NCI-H446 treated with DMSO at 0.1 percent for 48 hours (cell line): ENCODE results near the gene GNG12.

Experiments
- DNase-seq: peaks from one replicate; lab custom pipeline; 2025; lab: John Stamatoyannopoulos, UW

GNG12 gene

DNA sequence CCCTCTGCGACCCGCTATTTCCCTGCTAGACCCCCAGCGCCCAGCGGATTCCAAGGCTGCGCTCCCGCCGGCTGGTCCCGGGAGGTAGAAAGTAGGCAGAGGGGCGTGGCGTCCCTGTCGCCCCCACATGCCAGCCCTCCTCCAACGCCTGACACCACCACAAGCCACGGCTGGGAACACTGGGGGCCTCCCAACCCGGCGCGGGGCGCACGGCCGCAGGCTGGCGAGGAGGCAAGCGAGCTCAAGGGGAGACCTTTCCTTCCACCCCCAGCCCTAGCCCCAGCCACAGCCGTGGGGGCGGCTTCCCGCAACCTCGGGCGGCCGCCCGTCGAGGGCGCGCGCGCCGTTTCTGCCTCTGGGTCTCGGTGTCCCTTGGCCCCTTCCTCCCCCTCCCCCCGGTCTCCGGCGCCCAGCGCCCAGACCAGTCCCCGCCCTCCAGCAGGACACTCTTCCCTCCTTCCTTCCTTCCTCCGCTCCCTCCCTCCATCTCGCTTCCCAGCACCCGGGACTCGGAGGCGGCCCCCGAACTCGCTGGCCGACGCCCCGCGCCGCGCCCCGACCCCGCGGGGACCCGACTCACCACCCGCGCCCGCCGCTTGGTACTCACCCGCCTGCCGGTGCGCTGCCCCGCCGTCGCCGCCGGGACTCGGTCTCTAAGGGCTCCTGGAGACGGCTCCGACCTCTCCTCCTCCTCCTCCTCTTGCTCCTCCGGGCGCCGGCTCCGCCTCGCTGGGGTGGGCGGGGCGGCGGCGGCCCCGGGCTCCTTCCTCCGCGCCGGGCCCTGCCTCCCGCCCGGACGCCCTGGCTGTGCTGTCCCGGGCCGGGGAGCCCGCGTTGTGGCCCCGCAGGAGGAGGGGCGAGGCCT lies at the start of gene GNG12:
Gene GNG12, minus strand, starts transcription at position 731 of the 865 bp plus-strand sequence. CDS start 125,781 bp downstream, outside the sequence.
- no peak for DNase-seq

GRCh38 chr1:67882196-67882958 lies 49.1 kb upstream of the GNG12 start:
- no peak for DNase-seq

GRCh38 chr1:67880056-67880601 lies 46.9 kb upstream of the GNG12 start:
- DNase-seq = peak; percentile 84

- no peak for DNase-seq
These were observed 46.2 kb upstream of the GNG12 start for GRCh38 chr1:67879485-67879884.

DNA sequence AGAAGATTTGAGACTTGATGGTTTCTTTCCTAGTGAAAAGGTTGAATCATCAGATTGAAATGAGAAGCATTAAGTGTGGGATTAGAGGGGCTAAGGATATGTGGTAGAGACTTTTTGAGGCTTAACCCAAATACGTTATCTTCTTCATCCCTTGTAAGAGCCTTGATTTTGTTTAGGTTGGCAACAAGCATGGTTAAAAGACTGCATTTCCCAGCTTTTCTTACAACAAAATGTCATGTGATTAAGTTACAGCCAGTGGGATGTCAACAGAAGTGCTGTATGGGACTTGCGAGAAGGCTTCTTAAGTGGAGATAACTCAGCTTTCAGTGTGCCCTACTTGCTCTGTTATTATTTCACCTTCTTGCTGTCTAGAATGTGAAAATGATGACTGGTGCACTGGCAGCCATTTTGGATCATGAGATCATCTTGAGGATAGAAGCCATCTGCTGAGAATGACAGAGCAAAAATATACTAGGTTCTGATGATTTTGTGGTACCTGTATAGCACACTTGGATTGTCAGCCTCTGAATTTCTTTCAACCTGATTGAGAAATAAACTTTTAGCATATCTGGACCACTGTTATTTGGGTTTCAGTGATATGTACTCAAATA lies 41.3 kb upstream of the GNG12 start:
- no peak for DNase-seq

DNA sequence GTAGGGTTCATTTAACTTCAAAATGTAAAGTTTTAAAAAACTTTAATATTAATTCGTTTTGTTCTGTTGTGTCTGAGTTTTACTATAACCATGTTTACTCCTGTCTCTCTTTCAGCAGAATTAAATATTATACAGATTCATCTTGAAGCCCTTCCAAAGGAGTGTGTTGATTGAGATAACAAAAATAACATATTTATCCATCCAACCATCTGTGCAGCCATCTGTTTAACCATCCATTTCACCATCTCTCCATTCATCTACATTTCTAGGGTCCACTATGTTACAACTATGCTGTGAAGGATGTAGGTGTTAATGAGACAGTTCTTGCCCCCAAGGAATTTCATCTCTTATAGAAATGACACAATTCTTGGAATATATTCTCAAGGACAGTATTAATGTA lies 36.0 kb upstream of the GNG12 start:
- DNase-seq = peak; percentile 80

- DNase-seq = peak; percentile 89
These were observed 30.4 kb upstream of the GNG12 start for GRCh38 chr1:67863637-67864036.

DNA sequence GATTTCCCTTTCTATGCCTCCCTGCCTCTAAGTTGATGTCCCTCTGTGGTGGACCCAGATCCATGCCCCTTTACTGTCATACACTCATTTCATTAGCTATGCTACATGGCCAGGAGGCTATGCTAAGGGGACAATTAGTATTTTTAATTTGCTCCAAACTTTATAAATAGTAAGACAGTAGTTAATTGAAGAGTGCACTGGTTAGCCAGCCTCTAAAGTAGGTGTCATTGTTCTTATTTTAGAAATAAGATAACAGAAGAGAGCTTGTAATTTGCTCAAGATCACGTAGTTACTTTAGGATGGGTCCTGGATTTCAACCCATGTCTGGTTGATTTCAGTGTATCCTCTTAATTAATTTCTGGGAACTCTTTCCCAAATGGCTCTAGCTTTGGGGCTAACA lies 29.4 kb upstream of the GNG12 start:
- DNase-seq = no peak

DNA sequence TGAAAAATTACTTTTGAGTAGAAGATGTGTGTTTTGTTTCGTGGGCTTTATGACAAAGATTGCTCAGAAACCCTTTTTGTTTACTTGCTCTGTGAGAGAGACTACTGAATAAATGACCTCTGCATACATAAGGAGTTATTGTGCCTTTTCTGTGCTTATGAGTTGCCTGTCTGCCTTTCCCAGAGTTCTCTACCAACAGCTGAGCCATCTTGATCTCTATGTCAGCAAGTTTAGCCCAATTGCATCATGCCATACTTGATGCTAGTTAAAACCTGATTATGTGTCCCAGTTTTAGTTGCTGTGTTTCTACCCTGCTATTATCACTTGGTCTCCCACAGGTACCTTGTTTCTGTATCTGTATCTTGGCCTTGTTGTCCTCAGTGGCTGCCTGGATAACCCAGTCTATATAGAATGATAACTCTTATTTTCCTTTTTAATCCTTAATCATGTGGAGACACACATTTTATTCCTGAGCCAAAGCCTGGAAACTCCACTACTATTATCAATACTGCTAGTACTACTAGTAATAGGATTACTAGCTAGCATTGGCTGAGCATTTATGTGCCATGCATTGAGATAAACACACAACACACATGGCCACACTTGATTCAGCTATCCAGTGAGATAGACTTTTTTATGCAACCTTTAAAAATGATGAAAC lies 28.7 kb upstream of the GNG12 start:
- no peak for DNase-seq

GRCh38 chr1:67860776-67861175 lies 27.5 kb upstream of the GNG12 start:
- no peak for DNase-seq

GRCh38 chr1:67856921-67857320 lies 23.7 kb upstream of the GNG12 start:
- DNase-seq = no peak

- peak; percentile 28 for DNase-seq
These were observed 22.7 kb upstream of the GNG12 start for GRCh38 chr1:67855961-67856360.

DNA sequence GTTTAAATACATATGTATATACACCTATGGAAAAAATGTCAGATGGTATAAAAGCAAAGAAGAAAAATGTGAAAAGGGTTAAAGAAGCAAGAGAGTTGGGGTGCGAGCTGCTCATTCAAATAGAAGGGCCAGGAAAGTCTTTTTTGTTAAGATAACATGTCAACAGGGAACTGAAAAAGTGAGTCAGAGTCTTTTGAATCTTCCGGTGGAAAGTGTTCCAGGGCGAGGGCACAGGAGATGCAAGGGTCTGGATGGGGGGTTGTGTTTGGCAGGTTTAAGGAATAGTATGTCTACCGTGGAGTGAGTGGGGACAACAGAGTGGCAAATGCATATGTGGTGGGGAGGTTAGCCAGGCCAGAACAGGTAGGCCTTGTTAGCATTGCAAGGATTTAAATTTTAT lies 22.2 kb upstream of the GNG12 start:
- DNase-seq = no peak

DNA sequence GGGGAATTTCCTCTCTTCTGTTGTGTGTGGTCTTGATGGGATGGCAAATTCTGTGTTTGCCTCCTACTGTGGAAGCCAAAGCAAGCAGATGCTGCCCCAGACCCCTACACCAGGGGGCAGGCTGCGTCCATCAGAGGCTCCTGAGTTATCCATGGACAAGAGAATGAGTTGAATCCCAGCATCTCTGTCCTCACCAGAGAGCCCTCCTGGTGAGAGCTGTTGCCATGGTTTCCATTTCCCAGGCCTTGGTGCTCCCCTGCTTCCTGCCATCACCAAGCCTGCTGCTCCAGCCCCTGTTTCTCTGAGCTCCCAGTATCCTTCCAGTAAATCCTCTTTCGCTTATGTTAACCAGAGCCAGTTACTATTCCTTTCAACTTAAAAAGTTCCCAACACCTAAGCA lies 20.4 kb upstream of the GNG12 start:
- DNase-seq = peak; percentile 83

DNA sequence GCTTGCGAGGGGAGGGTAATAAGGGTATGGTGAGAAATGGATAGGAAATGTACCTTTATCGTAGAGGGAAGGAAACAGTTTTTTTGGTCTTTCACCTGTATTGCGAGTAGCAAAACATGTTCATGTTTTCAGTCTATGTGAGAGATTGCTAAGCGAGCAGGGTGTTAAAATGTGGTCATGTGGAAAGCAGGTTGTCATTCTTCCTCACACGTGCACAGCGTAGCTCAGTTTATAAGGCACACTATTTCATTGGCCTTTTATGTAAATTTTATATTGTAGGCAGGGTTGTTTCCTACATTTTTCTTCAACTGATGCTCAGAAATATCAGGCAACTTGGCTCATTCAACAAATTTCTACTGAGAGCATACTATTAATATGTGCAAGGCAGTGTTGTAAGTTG lies 18.5 kb upstream of the GNG12 start:
- no peak for DNase-seq

- DNase-seq = peak; percentile 50
These were observed 17.4 kb upstream of the GNG12 start for GRCh38 chr1:67850611-67851075.

- peak; percentile 40 for DNase-seq
These were observed 16.9 kb upstream of the GNG12 start for GRCh38 chr1:67850151-67850551.

GRCh38 chr1:67847466-67847865 lies 14.2 kb upstream of the GNG12 start:
- no peak for DNase-seq

DNA sequence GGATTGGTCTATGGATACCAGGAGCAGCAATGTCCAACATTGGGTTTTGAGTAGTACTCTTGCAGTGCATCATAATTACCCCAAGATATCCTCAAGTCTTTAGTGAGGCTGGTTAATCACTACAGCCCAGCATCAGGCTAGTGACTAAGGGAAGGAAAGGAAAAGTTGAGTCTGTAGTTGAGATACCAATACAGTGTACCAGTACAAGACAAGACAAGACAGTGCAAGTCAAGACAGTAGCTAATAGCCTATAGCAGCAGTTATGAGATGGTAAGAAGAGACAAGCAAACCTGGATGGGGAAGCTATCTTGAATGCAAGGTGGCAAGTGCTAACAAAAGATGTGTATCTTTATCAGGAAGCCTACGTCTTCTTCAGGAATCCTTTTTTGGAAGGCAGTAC lies 13.3 kb upstream of the GNG12 start:
- no peak for DNase-seq

DNA sequence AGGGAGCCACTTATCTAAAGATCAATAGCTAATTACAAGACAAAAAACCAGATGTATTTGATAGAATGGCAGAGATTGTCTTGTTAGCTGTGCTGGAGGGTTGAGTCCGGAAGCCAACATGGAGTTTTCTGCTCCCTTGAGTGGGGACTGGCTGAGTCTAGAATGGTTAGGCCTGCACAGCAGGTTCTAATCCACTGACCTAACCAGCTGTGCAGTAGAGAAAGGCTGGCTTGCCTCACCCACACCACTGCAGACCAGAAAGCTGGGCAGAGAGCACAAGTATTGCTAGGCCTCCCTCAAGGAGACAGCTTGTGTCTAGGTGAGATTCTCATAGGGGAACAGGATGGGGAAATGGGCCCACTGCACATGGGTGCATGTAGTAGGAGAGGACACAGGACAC lies 11.7 kb upstream of the GNG12 start:
- no peak for DNase-seq

GRCh38 chr1:67843746-67844145 lies 10.5 kb upstream of the GNG12 start:
- no peak for DNase-seq

DNA sequence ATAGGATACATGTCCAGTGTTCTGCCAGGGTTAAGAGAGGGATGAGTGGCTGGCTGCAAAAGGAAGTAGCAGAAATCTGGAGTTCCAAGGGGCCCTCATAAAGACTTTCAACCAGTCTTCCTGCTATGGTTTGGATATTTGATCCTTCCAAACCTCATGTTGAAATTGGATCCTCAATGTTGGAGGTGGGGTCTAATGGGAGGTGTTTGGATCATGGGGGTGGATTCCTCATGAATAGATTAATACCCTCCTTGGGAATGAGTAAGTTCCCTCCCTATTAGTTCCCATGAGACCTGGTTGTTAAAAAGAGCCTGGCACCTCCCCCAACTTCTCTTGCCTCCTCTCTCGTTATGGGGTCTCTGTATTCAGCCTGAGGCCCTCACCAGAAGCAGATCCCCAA lies 10.1 kb upstream of the GNG12 start:
- DNase-seq = no peak
